C4-2B (cell line): ENCODE results near the gene DNAJB13.

Experiments used
- CTCF ChIP-seq: fragments of 450-650 bp; conservative IDR thresholded peaks from 2 replicates; pipeline ENCODE4 v1.5.1; 2017; ENCODE audit warnings: mild to moderate bottlenecking
- ZFX ChIP-seq: fragments of 450-650 bp; IDR thresholded peaks from 2 replicates; pipeline ENCODE4 v1.6.1; 2017

- TF ChIP-seq CTCF (no peak), ZFX (no peak)
These were observed 67.6 kb downstream of the DNAJB13 start for GRCh38 chr11:74018331-74019005.
